ENCODE results near the gene SUGCT.

SUGCT gene

DNA sequence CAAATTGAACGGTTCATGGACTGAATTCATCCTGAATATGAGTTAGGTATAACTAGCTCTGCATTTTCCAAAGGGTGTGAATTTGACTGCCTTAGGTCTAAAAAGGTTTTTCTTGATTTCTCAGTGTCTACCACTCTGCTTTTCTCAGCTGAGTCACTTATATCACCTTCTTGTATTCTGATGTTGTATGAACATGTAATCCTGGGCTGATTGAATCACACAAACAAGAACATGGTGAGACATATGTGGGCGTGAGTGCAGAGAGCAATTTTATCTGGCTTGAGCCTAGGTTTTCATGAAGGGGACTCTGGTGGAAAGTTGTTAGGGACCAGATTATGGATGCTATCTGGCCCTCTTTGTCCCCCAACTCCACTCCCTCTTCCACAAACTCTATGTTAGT, 239.8 kb downstream of the SUGCT start:
- TF ChIP-seq FOXP2 (optimal IDR thresholded peaks at IDR 0.05; ENCODE audit: borderline replicate concordance, extremely low read depth, extremely low read length, insufficient read depth) (no peak), TAF1 (IDR thresholded peaks at IDR 0.05; ENCODE audit: borderline replicate concordance, insufficient read depth, low read length) (no peak), POLR2AphosphoS5 (IDR thresholded peaks at IDR 0.05; ENCODE audit: low read depth, low read length) (no peak), SIN3A (IDR thresholded peaks at IDR 0.05; ENCODE audit: borderline replicate concordance, insufficient read depth, low read length) (no peak)
- TF ChIP-seq, protein P1, sequence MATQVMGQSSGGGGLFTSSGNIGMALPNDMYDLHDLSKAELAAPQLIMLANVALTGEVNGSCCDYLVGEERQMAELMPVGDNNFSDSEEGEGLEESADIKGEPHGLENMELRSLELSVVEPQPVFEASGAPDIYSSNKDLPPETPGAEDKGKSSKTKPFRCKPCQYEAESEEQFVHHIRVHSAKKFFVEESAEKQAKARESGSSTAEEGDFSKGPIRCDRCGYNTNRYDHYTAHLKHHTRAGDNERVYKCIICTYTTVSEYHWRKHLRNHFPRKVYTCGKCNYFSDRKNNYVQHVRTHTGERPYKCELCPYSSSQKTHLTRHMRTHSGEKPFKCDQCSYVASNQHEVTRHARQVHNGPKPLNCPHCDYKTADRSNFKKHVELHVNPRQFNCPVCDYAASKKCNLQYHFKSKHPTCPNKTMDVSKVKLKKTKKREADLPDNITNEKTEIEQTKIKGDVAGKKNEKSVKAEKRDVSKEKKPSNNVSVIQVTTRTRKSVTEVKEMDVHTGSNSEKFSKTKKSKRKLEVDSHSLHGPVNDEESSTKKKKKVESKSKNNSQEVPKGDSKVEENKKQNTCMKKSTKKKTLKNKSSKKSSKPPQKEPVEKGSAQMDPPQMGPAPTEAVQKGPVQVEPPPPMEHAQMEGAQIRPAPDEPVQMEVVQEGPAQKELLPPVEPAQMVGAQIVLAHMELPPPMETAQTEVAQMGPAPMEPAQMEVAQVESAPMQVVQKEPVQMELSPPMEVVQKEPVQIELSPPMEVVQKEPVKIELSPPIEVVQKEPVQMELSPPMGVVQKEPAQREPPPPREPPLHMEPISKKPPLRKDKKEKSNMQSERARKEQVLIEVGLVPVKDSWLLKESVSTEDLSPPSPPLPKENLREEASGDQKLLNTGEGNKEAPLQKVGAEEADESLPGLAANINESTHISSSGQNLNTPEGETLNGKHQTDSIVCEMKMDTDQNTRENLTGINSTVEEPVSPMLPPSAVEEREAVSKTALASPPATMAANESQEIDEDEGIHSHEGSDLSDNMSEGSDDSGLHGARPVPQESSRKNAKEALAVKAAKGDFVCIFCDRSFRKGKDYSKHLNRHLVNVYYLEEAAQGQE (IDR thresholded peaks at IDR 0.05; ENCODE audit: insufficient read depth in 1 of 2, low read depth in 2 of 2, low read length in 2 of 2) = no peak

DNA sequence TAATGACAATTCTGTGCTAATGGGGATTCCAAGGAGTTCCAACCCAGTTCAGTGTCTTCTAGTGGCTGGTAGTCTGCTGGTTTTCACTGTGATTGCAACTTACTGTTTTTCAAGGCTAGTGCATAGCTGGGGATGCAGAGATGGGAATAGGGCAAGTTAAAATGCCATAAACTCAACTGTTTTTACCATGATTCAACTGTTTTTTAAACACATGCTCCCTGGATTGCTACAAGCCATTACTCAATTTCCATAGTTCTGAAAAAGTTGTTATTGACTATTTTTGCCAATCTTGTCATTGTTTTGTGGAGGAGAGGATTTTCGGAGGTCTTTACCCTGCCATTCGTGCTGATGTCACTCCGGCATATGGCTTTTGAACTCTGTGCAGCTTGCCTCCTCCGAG, 245.3 kb downstream of the SUGCT start:
- TF ChIP-seq, protein P1 (IDR thresholded peaks at IDR 0.05; ENCODE audit: insufficient read depth in 1 of 2, low read depth in 2 of 2, low read length in 2 of 2) = no peak
- no peak for TF ChIP-seq FOXP2 (optimal IDR thresholded peaks at IDR 0.05; ENCODE audit: borderline replicate concordance, extremely low read depth, extremely low read length, insufficient read depth)

DNA sequence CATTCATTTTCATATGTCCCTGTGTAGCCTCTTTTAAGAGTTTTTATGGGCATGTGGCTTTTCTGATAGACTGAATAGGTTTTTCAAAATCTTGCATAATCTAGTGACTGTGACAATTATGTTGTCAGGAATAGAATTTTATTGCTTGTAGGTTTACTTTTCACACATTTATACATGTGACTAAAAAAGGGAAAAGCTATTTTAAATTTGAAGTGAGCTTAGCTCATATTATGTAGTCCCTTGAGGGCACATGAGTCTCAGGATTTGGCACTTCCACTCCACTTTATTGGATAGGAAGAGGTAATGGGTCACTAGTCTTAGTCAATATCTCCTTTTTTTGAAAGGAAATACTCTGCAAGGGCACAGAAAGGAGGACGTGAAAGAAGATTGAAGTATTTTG, 247.3 kb downstream of the SUGCT start:
- TF ChIP-seq POLR2AphosphoS5 (IDR thresholded peaks at IDR 0.05; ENCODE audit: low read depth, low read length) = no peak
- TF ChIP-seq SIN3A (IDR thresholded peaks at IDR 0.05; ENCODE audit: borderline replicate concordance, insufficient read depth, low read length) = no peak
- no peak for TF ChIP-seq TAF1 (IDR thresholded peaks at IDR 0.05; ENCODE audit: borderline replicate concordance, insufficient read depth, low read length)
- TF ChIP-seq, protein P1 (IDR thresholded peaks at IDR 0.05; ENCODE audit: insufficient read depth in 1 of 2, low read depth in 2 of 2, low read length in 2 of 2) = no peak
- TF ChIP-seq FOXP2 (optimal IDR thresholded peaks at IDR 0.05; ENCODE audit: borderline replicate concordance, extremely low read depth, extremely low read length, insufficient read depth) = no peak

DNA sequence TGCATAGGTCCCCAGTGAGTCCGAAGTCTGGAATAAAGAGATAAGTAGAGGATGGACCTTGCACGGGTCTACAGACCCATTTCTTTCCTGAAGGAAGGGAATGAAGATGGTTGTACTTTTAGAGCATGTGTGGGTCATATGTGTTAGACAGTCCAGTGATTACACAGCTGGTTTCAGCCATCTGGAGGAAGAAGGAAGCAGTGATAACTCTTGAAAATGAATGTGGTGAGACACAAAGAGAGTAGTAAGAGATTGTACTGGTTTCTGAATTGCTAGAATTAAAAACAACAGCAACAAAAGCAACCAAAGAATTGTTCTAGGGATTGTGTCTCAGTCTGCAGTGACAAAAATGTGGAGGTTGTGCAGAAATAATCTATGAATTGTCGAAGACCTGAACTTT, 258.9 kb downstream of the SUGCT start:
- TF ChIP-seq SIN3A (IDR thresholded peaks at IDR 0.05; ENCODE audit: borderline replicate concordance, insufficient read depth, low read length) (no peak), TAF1 (IDR thresholded peaks at IDR 0.05; ENCODE audit: borderline replicate concordance, insufficient read depth, low read length) (no peak), POLR2AphosphoS5 (IDR thresholded peaks at IDR 0.05; ENCODE audit: low read depth, low read length) (no peak), FOXP2 (optimal IDR thresholded peaks at IDR 0.05; ENCODE audit: borderline replicate concordance, extremely low read depth, extremely low read length, insufficient read depth) (no peak)
- TF ChIP-seq, protein P1 (IDR thresholded peaks at IDR 0.05; ENCODE audit: insufficient read depth in 1 of 2, low read depth in 2 of 2, low read length in 2 of 2) = no peak

DNA sequence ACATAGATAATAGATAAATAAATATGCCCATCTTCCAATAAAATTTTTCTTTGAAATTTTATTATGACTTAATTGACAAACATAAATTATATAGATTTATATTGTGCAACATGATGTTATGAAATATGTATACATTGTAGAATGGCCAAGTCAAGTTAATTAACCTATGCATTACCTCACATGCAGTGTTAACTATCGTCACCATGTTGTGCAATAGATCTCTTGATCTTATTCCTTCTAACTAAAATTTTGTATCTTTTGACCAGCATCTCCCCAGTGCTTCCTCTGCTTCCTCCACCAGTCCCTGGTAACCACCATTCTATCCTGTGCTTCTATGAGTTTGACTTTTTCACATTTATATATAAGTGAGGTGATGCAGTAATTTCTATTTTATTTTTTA, 259.6 kb downstream of the SUGCT start:
- no peak for TF ChIP-seq TAF1 (IDR thresholded peaks at IDR 0.05; ENCODE audit: borderline replicate concordance, insufficient read depth, low read length)
- TF ChIP-seq SIN3A (IDR thresholded peaks at IDR 0.05; ENCODE audit: borderline replicate concordance, insufficient read depth, low read length) = no peak
- no peak for TF ChIP-seq FOXP2 (optimal IDR thresholded peaks at IDR 0.05; ENCODE audit: borderline replicate concordance, extremely low read depth, extremely low read length, insufficient read depth)
- TF ChIP-seq POLR2AphosphoS5 (IDR thresholded peaks at IDR 0.05; ENCODE audit: low read depth, low read length) = no peak
- TF ChIP-seq, protein P1 (IDR thresholded peaks at IDR 0.05; ENCODE audit: insufficient read depth in 1 of 2, low read depth in 2 of 2, low read length in 2 of 2) = no peak
